ENCODE measurements around the gene CRYBA2.

The CRYBA2 gene

GRCh38 chr2:218983263-218983933, 9.8 kb downstream of the CRYBA2 start:
- H3K27ac ChIP-seq (ENCODE audit: insufficient read depth, low read length, poor library complexity, severe bottlenecking): no peak overlapping the region
- no peak overlapping the region for H3K4me3 ChIP-seq (ENCODE audit: insufficient read depth, low read depth, low read length, poor library complexity, severe bottlenecking)
- H3K9me3 ChIP-seq (ENCODE audit: control insufficient read depth, low read length): no peaks in the 10 kb centered on the region
- no peaks in the 10 kb centered on the region for H3K36me3 ChIP-seq (ENCODE audit: control insufficient read depth, insufficient read depth, low read length)
- peaks cover 44% of the 10 kb centered on the region for H3K4me1 ChIP-seq (ENCODE audit: control insufficient read depth, insufficient read depth, low read length, poor library complexity, severe bottlenecking)
- no peak for DNase-seq
- peaks cover 62% of the 10 kb centered on the region for H3K27me3 ChIP-seq (replicated peaks; ENCODE audit: control insufficient read depth, insufficient read depth, low read length, poor library complexity, severe bottlenecking)

DNA sequence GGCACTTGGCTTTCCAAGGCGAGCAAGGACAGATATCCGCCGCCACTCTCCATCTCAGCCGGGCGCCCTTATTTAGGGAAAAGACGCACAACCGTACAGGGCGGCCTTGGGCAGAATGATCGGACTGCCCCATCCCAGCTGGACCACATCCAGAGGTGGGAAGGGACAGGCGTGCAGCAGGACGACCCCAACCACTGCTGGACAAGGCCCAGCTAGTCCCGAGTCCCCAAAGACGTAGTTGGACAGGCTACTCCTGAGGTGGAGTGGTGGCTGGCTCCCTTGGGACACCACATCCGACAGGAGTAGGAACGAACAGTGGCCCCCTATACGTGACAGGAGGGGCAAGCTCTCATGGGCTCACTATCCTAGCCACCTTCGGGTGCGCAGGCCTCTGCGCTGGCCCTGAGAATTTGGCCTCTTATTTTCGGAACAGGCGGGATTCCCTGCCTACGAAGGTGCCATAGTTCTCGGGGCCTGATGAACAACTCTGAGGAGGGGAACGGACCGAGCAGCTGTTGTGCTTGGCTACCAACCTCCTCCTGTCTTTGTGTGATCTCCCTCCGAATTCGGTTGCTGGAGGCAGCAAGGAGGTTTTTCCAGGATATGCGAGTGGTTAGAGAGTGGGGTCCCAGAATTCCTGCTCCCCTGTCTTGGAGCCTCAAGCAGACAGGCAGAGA, 10.5 kb downstream of the CRYBA2 start:
- DNase-seq: no peak
- peak overlapping the region; percentile 48 for H3K4me3 ChIP-seq (ENCODE audit: insufficient read depth, low read depth, low read length, poor library complexity, severe bottlenecking)
- peaks cover 44% of the 10 kb centered on the region for H3K4me1 ChIP-seq (ENCODE audit: control insufficient read depth, insufficient read depth, low read length, poor library complexity, severe bottlenecking)
- peaks cover 62% of the 10 kb centered on the region for H3K27me3 ChIP-seq (replicated peaks; ENCODE audit: control insufficient read depth, insufficient read depth, low read length, poor library complexity, severe bottlenecking)
- H3K9me3 ChIP-seq (ENCODE audit: control insufficient read depth, low read length): no peaks in the 10 kb centered on the region
- H3K27ac ChIP-seq (ENCODE audit: insufficient read depth, low read length, poor library complexity, severe bottlenecking): no peak overlapping the region
- H3K36me3 ChIP-seq (ENCODE audit: control insufficient read depth, insufficient read depth, low read length): no peaks in the 10 kb centered on the region

- DNase-seq: no peak
- H3K9me3 ChIP-seq (ENCODE audit: control insufficient read depth, low read length): no peaks in the 10 kb centered on the region
- H3K4me1 ChIP-seq (ENCODE audit: control insufficient read depth, insufficient read depth, low read length, poor library complexity, severe bottlenecking): peaks cover 44% of the 10 kb centered on the region
- H3K4me3 ChIP-seq (ENCODE audit: insufficient read depth, low read depth, low read length, poor library complexity, severe bottlenecking): peak overlapping the region; percentile 48
- H3K27me3 ChIP-seq (replicated peaks; ENCODE audit: control insufficient read depth, insufficient read depth, low read length, poor library complexity, severe bottlenecking): peaks cover 62% of the 10 kb centered on the region
- no peak overlapping the region for H3K27ac ChIP-seq (ENCODE audit: insufficient read depth, low read length, poor library complexity, severe bottlenecking)
- no peaks in the 10 kb centered on the region for H3K36me3 ChIP-seq (ENCODE audit: control insufficient read depth, insufficient read depth, low read length)
These were observed 11.2 kb downstream of the CRYBA2 start for GRCh38 chr2:218981881-218982585.

DNA sequence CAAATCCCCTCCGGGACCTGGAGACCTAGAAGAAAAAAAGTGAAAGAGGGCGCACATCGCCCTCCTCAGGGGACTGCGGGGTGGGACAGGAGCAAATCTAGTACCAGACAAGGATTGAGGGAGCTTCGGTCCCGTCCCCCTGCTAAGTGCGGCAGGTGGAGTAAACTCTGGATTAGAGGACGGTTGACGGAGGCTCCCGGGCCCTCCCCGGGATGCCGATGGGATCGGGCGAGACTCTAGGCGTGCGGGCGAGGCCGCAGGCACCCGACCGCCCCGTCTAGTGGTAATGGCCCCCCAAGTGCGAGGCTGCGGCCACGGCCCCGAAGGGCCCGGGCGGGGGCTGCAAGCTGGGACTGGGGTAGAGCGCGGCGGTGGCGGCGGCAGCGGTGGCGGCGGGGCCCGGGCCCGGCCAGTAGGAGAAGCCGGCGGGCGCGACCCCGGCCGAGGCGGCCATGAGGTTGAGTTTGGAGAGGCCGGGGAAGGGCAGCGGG, 11.8 kb downstream of the CRYBA2 start:
- H3K9me3 ChIP-seq (ENCODE audit: control insufficient read depth, low read length): no peaks in the 10 kb centered on the region
- DNase-seq: no peak
- H3K4me1 ChIP-seq (ENCODE audit: control insufficient read depth, insufficient read depth, low read length, poor library complexity, severe bottlenecking): peaks cover 44% of the 10 kb centered on the region
- no peak overlapping the region for H3K27ac ChIP-seq (ENCODE audit: insufficient read depth, low read length, poor library complexity, severe bottlenecking)
- H3K27me3 ChIP-seq (replicated peaks; ENCODE audit: control insufficient read depth, insufficient read depth, low read length, poor library complexity, severe bottlenecking): peaks cover 60% of the 10 kb centered on the region
- H3K4me3 ChIP-seq (ENCODE audit: insufficient read depth, low read depth, low read length, poor library complexity, severe bottlenecking): peak overlapping the region; percentile 44
- H3K36me3 ChIP-seq (ENCODE audit: control insufficient read depth, insufficient read depth, low read length): no peaks in the 10 kb centered on the region

GRCh38 chr2:218980735-218981389, 12.4 kb downstream of the CRYBA2 start:
- no peaks in the 10 kb centered on the region for H3K36me3 ChIP-seq (ENCODE audit: control insufficient read depth, insufficient read depth, low read length)
- H3K27ac ChIP-seq (ENCODE audit: insufficient read depth, low read length, poor library complexity, severe bottlenecking): no peak overlapping the region
- no peak for DNase-seq
- H3K27me3 ChIP-seq (replicated peaks; ENCODE audit: control insufficient read depth, insufficient read depth, low read length, poor library complexity, severe bottlenecking): peaks cover 55% of the 10 kb centered on the region
- H3K4me1 ChIP-seq (ENCODE audit: control insufficient read depth, insufficient read depth, low read length, poor library complexity, severe bottlenecking): peaks cover 44% of the 10 kb centered on the region
- no peaks in the 10 kb centered on the region for H3K9me3 ChIP-seq (ENCODE audit: control insufficient read depth, low read length)
- H3K4me3 ChIP-seq (ENCODE audit: insufficient read depth, low read depth, low read length, poor library complexity, severe bottlenecking): peak overlapping the region; percentile 44

DNA sequence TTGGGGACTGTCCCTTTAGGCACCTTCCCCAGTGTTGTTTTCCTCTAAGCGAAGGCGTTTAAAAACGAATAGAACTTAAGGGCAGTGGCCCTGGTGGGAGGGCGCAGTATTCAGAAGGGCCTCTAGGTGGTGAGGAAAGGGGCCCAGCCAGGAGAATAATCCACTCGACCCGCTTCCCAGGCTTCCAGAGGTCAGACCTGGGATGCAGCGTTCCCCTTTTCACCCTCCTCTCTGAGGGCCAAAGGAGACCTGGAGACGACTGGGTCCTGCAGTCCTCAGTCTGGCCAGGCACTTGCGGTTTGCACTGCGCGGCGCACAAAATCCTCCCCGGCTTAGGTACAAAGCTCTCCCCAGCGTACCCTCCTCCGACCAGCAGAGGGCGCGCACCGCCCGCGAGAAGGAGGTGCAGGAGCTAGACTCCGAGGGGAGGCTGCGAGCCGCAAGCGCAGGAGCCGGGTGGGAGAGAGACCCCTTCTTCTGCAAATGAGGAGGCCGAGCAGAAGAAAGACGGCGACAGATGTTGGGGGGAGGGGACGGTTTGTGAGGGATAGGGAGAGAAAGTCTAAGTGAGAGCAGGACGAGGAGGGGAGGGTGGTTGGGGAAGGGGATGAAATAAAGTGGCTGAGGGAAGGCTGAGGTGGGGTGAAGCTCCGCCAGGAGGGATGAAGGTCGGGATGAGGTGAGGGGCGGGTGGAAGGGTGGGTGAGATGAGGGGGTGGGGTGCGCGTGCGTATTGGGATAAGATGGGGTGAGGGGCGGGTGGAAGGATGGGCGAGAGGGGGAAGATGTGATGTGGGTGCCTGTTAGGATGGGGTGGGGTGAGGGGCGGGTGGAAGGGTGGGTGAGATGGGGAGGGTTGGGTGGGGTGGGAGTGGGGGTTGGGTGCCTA, 13.1 kb downstream of the CRYBA2 start:
- peak overlapping the region; percentile 27 for H3K4me3 ChIP-seq (ENCODE audit: insufficient read depth, low read depth, low read length, poor library complexity, severe bottlenecking)
- peaks cover 48% of the 10 kb centered on the region for H3K27me3 ChIP-seq (replicated peaks; ENCODE audit: control insufficient read depth, insufficient read depth, low read length, poor library complexity, severe bottlenecking)

DNA sequence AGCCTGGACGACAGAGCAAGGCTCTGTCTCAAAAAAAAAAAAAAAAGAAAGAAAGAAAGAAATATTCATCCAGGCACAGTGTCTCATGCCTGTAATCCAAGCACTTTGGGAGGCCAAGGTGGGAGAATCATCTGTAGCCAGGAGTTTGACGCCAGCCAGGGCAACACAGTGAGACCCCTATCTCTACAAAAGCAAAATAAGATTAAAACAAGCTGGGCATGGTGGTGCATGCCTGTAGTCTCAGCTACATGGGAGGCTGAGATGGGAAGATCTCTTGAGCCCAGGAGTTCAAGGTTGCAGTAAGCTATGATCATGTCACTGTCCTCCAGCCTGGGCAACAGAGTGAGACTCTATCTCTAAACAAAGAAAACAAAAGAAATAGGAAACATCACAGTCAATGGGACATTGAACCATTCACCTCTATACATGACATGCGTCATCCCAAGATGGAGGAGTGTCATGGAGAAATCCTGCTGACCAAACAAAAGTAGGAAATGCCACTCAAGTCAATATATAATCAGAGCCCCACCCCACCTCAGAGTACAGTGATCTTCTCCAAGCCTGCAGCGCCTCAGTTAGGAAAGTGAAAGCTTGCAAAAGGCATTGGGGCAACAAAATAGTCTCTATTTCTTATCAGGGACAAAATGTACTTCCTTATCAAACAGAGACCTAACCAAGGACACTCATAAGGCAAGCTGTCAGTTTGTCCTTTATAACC, 18.0 kb downstream of the CRYBA2 start:
- DNase-seq: no peak
- no peak overlapping the region for H3K27ac ChIP-seq (ENCODE audit: insufficient read depth, low read length, poor library complexity, severe bottlenecking)
- peaks cover 16% of the 10 kb centered on the region for H3K27me3 ChIP-seq (replicated peaks; ENCODE audit: control insufficient read depth, insufficient read depth, low read length, poor library complexity, severe bottlenecking)
- H3K9me3 ChIP-seq (ENCODE audit: control insufficient read depth, low read length): no peaks in the 10 kb centered on the region
- H3K4me3 ChIP-seq (ENCODE audit: insufficient read depth, low read depth, low read length, poor library complexity, severe bottlenecking): no peak overlapping the region
- H3K4me1 ChIP-seq (ENCODE audit: control insufficient read depth, insufficient read depth, low read length, poor library complexity, severe bottlenecking): peaks cover 5% of the 10 kb centered on the region
- H3K36me3 ChIP-seq (ENCODE audit: control insufficient read depth, insufficient read depth, low read length): no peaks in the 10 kb centered on the region

More for the DNA sequence above, 13.1 kb downstream of the CRYBA2 start:
- H3K4me1 ChIP-seq (ENCODE audit: control insufficient read depth, insufficient read depth, low read length, poor library complexity, severe bottlenecking): peaks cover 37% of the 10 kb centered on the region
- H3K36me3 ChIP-seq (ENCODE audit: control insufficient read depth, insufficient read depth, low read length): no peaks in the 10 kb centered on the region
- no peaks in the 10 kb centered on the region for H3K9me3 ChIP-seq (ENCODE audit: control insufficient read depth, low read length)
- H3K27ac ChIP-seq (ENCODE audit: insufficient read depth, low read length, poor library complexity, severe bottlenecking): no peak overlapping the region
- peak; percentile 52 to 70 (median 66) for DNase-seq

- no peak overlapping the region for H3K27ac ChIP-seq (ENCODE audit: insufficient read depth, low read length, poor library complexity, severe bottlenecking)
- no peak for DNase-seq
- no peaks in the 10 kb centered on the region for H3K36me3 ChIP-seq (ENCODE audit: control insufficient read depth, insufficient read depth, low read length)
- no peaks in the 10 kb centered on the region for H3K4me1 ChIP-seq (ENCODE audit: control insufficient read depth, insufficient read depth, low read length, poor library complexity, severe bottlenecking)
- peaks cover 11% of the 10 kb centered on the region for H3K27me3 ChIP-seq (replicated peaks; ENCODE audit: control insufficient read depth, insufficient read depth, low read length, poor library complexity, severe bottlenecking)
- H3K9me3 ChIP-seq (ENCODE audit: control insufficient read depth, low read length): no peaks in the 10 kb centered on the region
- no peak overlapping the region for H3K4me3 ChIP-seq (ENCODE audit: insufficient read depth, low read depth, low read length, poor library complexity, severe bottlenecking)
These were observed 22.3 kb downstream of the CRYBA2 start for GRCh38 chr2:218970894-218971293.

Measured in effector memory CD4-positive, alpha-beta T cell (primary cell).